Sigmoid colon (tissue), 7 donors: ENCODE measurements around the gene COG5. TPM values are rescaled to one million over a fixed set of nuclear protein-coding genes. Genes with fewer than 3 reads are reported as not detected.

Experiments used
- DNase-seq: peaks from one replicate; pipeline ENCODE4 v3.0.0-alpha.2; 2019
- H3K27ac ChIP-seq, 4 donors: fragments of 200-600 bp; sonication (generic); one replicate each; pipeline ENCODE4 v1.5.1; 2016 to 2019; ENCODE audit warnings: mild to moderate bottlenecking in 1 of 4
- H3K27me3 ChIP-seq, 3 donors: fragments of 200-600 bp; sonication (generic); one replicate each; pipeline ENCODE4 v1.5.1; 2019; ENCODE audit warnings: mild to moderate bottlenecking in 1 of 3
- H3K36me3 ChIP-seq, 4 donors: fragments of 200-600 bp; sonication (generic); one replicate each; pipeline ENCODE4 v1.5.1; 2016 to 2019
- H3K4me1 ChIP-seq, 4 donors: fragments of 200-600 bp; sonication (generic); one replicate each; pipeline ENCODE4 v1.5.1; 2017 to 2019
- H3K4me3 ChIP-seq, 4 donors: fragments of 200-600 bp; sonication (generic); one replicate each; pipeline ENCODE4 v1.5.1; 2017 to 2019; ENCODE audit warnings: mild to moderate bottlenecking in 2 of 4, moderate library complexity in 1 of 4
- H3K9me3 ChIP-seq, 4 donors: fragments of 200-600 bp in 3 of 4; sonication (generic) in 3 of 4; one replicate each; pipeline versions ENCODE4 v1.5.1 to v1.6.1; 2013 to 2019
- CTCF ChIP-seq, 4 experiments: fragments of 450-650 bp in 3 of 4; fragments of 200-600 bp in 1 of 4; IDR thresholded peaks; one replicate each; pipeline ENCODE4 v1.5.1; 2016 to 2019; ENCODE audit warnings: antibody characterized with exemption in 4 of 4, mild to moderate bottlenecking in 3 of 4, moderate library complexity in 2 of 4
- EP300 ChIP-seq, 4 donors: sonication (generic); formaldehyde crosslinking; IDR thresholded peaks; one replicate each; pipeline ENCODE4 v1.6.1; 2017; ENCODE audit warnings: antibody characterized with exemption in 4 of 4
- POLR2A ChIP-seq, 2 donors: fragments of 450-650 bp; IDR thresholded peaks; one replicate each; pipeline ENCODE4 v1.6.1; 2016; ENCODE audit warnings: antibody characterized with exemption in 2 of 2, mild to moderate bottlenecking in 2 of 2, moderate library complexity in 2 of 2
- POLR2AphosphoS5 ChIP-seq, 4 donors: sonication (generic); formaldehyde crosslinking; IDR thresholded peaks; one replicate each; pipeline ENCODE4 v1.6.1; 2017; ENCODE audit warnings: antibody characterized with exemption in 4 of 4
- WGBS, 2 donors: extraction: QIAGEN DNeasy Blood & Tissue Kit; methylation state at CpG; one replicate each; pipeline ENCODE4 v1.1.7; 2013; 5-methylcytosine and 5-hydroxymethylcytosine counted together
- intact Hi-C: fragments of 100-400 bp; cut with DNase I; formaldehyde crosslinking; loops from one replicate; pipeline ENCODE4 v1.15.1; 2023
- polyA plus RNA-seq, 3 donors: library from polyadenylated mRNA; stranded (reverse); fragments of 200-250 nt; gene quantifications; one replicate each; pipeline ENCODE4 v1.2.3, GENCODE V29; 2013
- total RNA-seq, 4 donors: library from RNA; depleted of rRNA; stranded (reverse); fragments of >200 nt; gene quantifications; one replicate each; pipeline ENCODE4 v1.1.0, GENCODE V29; 2016
- donor health status: healthy with polysubstance abuse.
- donor health status: Bipolar disorder and iron deficiency.
- donor health status: healthy.

The COG5 gene
- total and polyA plus RNA-seq, 7 donors: 11.0 to 73.4 (median 27.6) TPM

GRCh38 chr7:107461938-107462533 is 101.7 kb downstream of the COG5 start:
- H3K27ac ChIP-seq: no peak overlapping the region
- no peaks in the 10 kb centered on the region for H3K27me3 ChIP-seq
- H3K36me3 ChIP-seq: no peaks in the 10 kb centered on the region
- H3K4me1 ChIP-seq: no peaks in the 10 kb centered on the region
- no peak for DNase-seq
- H3K4me3 ChIP-seq: no peak overlapping the region
- 90 to 92% methylated on average over 2 of the region's 2 CpGs for WGBS, 2 donors
- intact Hi-C loops: loop anchor here (2.0 to 10.0 kb wide), 3 partner anchors 103 to 687 kb away; partner anchors contain the start of genes COG5 and DUS4L
- no peaks in the 10 kb centered on the region for H3K9me3 ChIP-seq
- TF ChIP-seq CTCF (IDR thresholded peaks at IDR 0.05) (no peak), POLR2A (IDR thresholded peaks at IDR 0.05) (no peak), EP300 (IDR thresholded peaks at IDR 0.05) (no peak), POLR2AphosphoS5 (IDR thresholded peaks at IDR 0.05) (no peak)

- H3K27me3 ChIP-seq: no peaks in the 10 kb centered on the region
- no peaks in the 10 kb centered on the region for H3K36me3 ChIP-seq
- H3K4me1 ChIP-seq: no peaks in the 10 kb centered on the region
- no peak overlapping the region for H3K27ac ChIP-seq
- no peak overlapping the region for H3K4me3 ChIP-seq
- WGBS, 2 donors: 91 to 97% methylated on average over 1 of the region's 1 CpG
- TF ChIP-seq CTCF (IDR thresholded peaks at IDR 0.05): no peak
- TF ChIP-seq POLR2AphosphoS5 (IDR thresholded peaks at IDR 0.05): no peak
- TF ChIP-seq EP300 (IDR thresholded peaks at IDR 0.05): no peak
- no peak for TF ChIP-seq POLR2A (IDR thresholded peaks at IDR 0.05)
- no peaks in the 10 kb centered on the region for H3K9me3 ChIP-seq
- DNase-seq: no peak
- intact Hi-C loops: no loop called here
Measured at GRCh38 chr7:107453388-107453787, 110.3 kb downstream of the COG5 start.

- no peaks in the 10 kb centered on the region for H3K27me3 ChIP-seq
- H3K36me3 ChIP-seq: no peaks in the 10 kb centered on the region
- no peak for DNase-seq
- no peak overlapping the region for H3K4me3 ChIP-seq
- H3K27ac ChIP-seq: no peak overlapping the region
- intact Hi-C loops: no loop called here
- WGBS, 2 donors: 97 to 99% methylated on average over 1 of the region's 1 CpG
- TF ChIP-seq POLR2AphosphoS5 (IDR thresholded peaks at IDR 0.05) (no peak), POLR2A (IDR thresholded peaks at IDR 0.05) (no peak), EP300 (IDR thresholded peaks at IDR 0.05) (no peak), CTCF (IDR thresholded peaks at IDR 0.05) (no peak)
- H3K9me3 ChIP-seq: no peaks in the 10 kb centered on the region
- no peaks in the 10 kb centered on the region for H3K4me1 ChIP-seq
Measured at GRCh38 chr7:107450970-107451369, 112.8 kb downstream of the COG5 start.

GRCh38 chr7:107446988-107447387 is 116.7 kb downstream of the COG5 start:
- H3K27me3 ChIP-seq: no peaks in the 10 kb centered on the region
- H3K4me3 ChIP-seq: no peak overlapping the region
- no peaks in the 10 kb centered on the region for H3K4me1 ChIP-seq
- 89 to 96% methylated on average over 1 of the region's 1 CpG for WGBS, 2 donors
- DNase-seq: no peak
- no peak for TF ChIP-seq CTCF (IDR thresholded peaks at IDR 0.05)
- no peak for TF ChIP-seq EP300 (IDR thresholded peaks at IDR 0.05)
- no peak for TF ChIP-seq POLR2AphosphoS5 (IDR thresholded peaks at IDR 0.05)
- no peak for TF ChIP-seq POLR2A (IDR thresholded peaks at IDR 0.05)
- H3K27ac ChIP-seq: no peak overlapping the region
- intact Hi-C loops: no loop called here
- no peaks in the 10 kb centered on the region for H3K9me3 ChIP-seq
- no peaks in the 10 kb centered on the region for H3K36me3 ChIP-seq

- 95 to 96% methylated on average over 1 of the region's 1 CpG for WGBS, 2 donors
Measured at GRCh38 chr7:107446531-107446930, 117.2 kb downstream of the COG5 start.

More at GRCh38 chr7:107446531-107446930, 117.2 kb downstream of the COG5 start:
- no peaks in the 10 kb centered on the region for H3K4me1 ChIP-seq
- intact Hi-C loops: no loop called here
- no peak for DNase-seq
- no peak for TF ChIP-seq POLR2A (IDR thresholded peaks at IDR 0.05)
- H3K36me3 ChIP-seq: no peaks in the 10 kb centered on the region
- no peak overlapping the region for H3K27ac ChIP-seq
- H3K4me3 ChIP-seq: no peak overlapping the region
- no peaks in the 10 kb centered on the region for H3K27me3 ChIP-seq
- no peaks in the 10 kb centered on the region for H3K9me3 ChIP-seq
